MM.1S (cell line): ENCODE results near the gene TNFRSF4.

Source experiments
- CTCF ChIP-seq: fragments of 300-600 bp; sonication (generic); IDR thresholded peaks from 2 replicates; pipeline ENCODE4 v1.5.1; 2016; ENCODE audit warnings: antibody characterized with exemption, low read length, mixed read lengths
- EZH2 ChIP-seq: fragments of 300-600 bp; sonication (generic); optimal IDR thresholded peaks from 2 replicates; pipeline ENCODE3; 2017; ENCODE audit warnings: low read depth, mild to moderate bottlenecking, antibody characterized with exemption, low read length, mixed read lengths
- EZH2phosphoT487 ChIP-seq: fragments of 300-600 bp; sonication (generic); IDR thresholded peaks from 2 replicates; pipeline ENCODE4 v1.6.1; 2018; ENCODE audit warnings: antibody characterized with exemption, low read length

GRCh38 chr1:1204425-1204920 lies 9.5 kb downstream of the TNFRSF4 start:
- TF ChIP-seq CTCF (no peak), EZH2 (no peak), EZH2phosphoT487 (no peak)
